HTERT RPE-1 (cell line): ENCODE results near the gene FUT8.
"Not testable (repeated sequence)": the region's sequence is repeated elsewhere in the genome, so short reads cannot be mapped to it uniquely, and the experiment has no call there.

ENCODE experiments used
- in situ Hi-C: fragments of 300-500 bp; cut with MboI; formaldehyde crosslinking; loops from 4 replicates; pipeline ENCODE4 v1.14.3; 2020; ENCODE audit warnings: low sequenced_read_pairs

FUT8 gene

DNA sequence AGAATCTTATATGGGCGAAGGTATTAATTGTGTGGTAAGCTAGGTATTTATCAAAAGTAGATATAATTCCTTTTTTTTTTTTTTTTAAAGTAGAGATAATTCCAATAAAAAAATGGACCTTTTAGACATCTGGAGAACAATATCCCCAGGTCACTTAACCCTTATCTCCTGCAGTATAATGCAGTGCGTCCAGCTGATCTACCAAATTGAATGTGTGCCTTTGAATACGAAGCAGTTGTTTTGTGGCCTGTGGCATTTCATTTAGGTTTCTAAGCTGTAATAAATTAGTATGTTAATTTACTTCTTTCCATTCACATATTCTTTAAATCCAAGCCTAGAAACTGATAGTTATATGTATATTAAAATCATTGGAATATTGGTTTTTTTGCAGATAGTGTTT, 3.1 kb downstream of the FUT8 start:
- in situ Hi-C loops, result no loop called here

DNA sequence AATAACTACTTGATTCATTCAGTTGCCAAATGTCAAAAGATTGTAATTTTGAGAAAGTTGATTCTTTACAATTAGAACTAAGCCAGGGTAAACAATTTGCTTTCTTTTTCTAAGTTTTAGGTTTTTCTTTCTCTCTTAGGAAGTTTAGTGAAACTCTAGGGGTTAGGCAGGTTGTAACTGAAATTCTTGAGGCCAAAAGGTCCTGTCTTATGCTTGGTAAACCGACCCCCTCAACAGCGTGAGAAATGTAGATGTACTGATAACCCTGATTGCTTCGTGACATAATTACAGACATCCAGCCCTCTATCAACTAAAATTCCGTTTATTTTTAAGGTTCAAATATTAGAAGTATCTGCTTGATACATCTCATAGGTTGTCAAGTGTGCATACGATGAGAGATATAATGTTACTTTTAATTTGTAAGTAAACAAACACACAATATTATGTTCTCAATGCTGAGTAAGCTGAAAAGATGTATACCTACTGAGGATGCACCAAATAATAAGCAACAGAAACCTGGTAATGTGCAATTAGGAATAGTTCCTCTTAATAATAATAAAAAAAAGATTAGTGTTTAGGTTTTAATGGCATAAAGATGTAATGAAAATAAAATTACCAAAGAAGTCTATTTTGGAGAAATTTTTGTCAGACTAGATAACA, 7.2 kb downstream of the FUT8 start:
- in situ Hi-C loops, result no loop called here

DNA sequence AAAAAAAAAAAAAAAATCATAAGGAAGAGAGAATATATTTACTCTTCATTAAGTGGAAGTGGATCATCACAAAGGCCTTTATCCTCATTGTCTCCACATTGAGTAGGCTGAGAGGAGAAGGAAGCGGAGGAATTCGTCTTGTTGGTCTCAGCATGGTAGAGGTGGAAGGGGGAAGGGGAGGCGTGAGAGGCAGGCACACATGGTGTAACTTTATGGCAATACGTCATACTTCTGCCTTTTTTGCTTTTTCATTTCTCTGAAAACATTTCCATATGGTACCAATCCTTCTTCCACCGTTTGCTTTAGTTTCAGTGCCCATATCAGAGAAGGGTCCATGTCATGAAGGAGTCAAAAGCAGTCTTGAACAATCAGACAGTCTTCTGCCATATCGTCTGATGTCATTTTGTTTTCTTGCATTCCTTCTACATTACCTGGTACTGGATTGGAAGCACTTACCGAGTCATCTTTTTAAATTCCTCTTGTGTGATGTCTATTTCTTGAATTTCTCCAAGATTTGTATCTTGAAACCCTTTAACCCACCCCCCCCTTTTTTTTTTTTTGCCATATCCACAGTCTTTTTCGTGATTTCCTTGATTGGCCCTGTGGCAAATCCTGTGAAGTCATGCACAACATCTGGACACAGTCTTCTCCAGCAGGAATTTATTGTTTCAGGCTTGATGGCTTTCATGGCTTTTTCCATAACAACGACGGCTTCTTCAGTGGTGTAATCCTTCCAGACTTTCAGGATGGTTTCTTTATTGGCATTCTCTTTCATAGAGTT, 8.9 kb downstream of the FUT8 start:
- in situ Hi-C loops, result no loop called here

DNA sequence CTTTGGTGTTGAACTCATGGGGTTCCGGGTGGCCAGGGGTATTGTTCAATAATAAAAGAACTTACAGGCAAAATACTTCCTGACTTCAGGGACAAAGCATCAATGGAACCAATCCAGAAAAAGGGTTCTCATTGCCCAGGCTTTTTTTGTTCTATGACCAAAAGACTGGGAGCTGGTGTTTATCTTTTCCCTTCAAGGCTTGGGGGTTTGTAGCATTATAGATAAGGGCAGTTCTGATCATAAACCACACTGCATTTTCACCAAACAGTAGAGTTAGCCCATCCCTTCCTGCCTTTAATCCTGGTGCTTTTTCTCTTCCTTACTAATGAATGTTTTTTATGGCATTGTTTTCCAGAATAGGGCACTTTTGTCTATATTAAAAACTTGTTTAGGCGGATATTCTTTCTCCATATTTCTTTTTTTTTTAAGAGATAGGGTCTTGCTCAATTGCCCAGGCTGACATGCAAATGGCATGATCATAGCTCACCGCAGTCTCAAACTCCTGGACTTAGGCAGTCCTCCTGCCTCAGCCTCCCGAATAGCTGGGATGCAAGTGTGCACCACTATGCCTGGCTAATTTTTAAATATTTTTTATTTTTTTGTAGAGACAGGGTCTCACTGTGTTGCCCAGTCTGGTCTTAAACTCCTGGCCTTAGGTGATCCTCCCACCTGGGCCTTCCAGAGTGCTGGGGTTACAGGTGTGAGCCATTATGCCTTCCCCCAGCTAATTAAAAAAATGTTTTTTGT, 9.7 kb downstream of the FUT8 start:
- in situ Hi-C loops, result no loop called here

DNA sequence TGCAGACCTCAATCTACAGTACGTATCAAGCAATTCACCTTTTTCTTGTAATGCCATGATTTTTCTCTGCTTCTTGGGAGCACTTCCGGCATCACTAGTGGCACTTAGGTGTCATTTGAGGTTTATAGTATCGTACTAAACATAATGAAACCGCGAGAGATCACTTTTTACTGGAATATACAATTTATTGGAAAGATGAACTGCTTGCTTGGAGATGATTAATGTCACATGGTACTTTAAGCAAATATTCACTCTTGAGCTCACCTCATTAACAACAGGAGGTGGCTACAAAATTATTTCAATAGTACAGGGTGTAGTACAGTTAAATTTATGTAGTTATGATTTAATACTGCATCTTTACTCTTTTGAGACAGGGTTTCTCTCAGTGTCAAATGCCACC, 11.5 kb downstream of the FUT8 start:
- in situ Hi-C loops, result no loop called here

DNA sequence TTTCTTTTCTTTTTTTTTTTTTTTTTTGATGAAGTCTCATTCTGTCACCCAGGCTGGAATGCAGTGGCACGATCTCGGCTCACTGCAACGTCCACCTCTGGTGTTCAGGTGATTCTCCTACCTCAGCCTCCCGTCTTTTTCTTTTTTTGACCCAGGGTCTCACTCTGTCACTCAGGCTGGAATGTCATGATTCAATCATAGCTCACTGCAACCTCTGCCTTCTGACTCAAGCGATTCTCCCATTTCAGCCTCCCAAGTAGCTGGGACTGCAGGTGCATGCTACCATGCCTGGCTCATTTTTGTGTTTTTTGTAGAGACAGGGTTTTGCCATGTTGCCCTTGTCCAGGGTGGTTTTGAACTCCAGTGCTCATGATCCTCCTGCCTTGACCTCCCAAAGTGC, 12.0 kb downstream of the FUT8 start:
- in situ Hi-C loops, result no loop called here

DNA sequence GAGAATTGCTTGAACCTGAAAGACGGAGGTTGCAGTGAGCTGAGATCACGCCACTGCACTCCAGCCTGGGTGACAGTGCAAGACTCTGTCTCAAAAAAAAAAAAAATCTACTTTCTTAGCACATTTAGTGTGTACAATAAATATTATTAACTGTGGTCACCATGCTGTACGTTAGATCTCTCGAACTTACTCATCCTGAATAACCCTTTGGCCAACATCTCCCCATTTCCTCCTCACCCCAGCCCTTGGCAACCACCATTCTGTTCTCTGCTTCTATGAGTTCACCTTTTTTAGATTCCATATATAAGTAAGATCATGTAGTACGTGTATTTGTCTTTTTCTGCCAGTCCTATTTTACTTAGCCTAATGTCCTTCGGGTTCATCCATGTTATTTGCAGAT, 13.4 kb downstream of the FUT8 start:
- in situ Hi-C loops, result no loop called here

DNA sequence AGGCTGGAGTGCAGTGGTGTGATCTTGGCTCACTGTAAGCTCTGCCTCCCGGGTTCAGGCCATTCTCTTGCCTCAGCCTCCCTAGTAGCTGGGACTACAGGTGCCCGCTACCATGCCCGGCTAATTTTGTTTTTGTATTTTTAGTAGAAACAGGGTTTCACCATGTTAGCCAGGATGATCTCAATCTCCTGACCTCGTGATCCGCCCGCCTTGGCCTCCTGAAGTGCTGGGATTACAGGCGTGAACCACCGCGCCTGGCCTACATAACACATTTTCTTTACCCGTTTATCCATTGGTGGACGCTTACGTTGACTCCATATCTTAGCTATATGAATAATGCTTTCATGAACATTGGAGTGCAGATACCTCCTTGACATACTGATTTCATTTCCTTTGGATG, 14.4 kb downstream of the FUT8 start:
- in situ Hi-C loops, result not testable (repeated sequence)

DNA sequence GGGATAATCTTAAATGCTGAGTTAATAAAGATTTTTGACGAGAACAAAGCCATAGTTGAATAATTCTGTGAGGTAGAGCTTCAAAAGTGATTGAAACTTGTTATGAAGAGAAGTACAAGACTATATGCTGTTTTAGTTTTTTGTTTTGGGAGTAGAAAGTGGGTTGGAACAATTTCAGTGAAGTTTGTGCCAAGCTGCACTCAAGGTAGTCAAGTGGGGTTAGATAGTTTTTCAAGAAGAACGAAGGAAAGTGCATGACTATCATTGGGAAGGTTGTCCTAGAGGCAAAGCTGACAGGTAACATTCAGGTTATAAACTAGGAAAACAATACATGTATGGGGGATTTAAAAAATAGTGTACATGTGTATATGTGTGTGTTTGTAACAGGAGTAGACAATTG, 16.2 kb downstream of the FUT8 start:
- in situ Hi-C loops, result no loop called here

DNA sequence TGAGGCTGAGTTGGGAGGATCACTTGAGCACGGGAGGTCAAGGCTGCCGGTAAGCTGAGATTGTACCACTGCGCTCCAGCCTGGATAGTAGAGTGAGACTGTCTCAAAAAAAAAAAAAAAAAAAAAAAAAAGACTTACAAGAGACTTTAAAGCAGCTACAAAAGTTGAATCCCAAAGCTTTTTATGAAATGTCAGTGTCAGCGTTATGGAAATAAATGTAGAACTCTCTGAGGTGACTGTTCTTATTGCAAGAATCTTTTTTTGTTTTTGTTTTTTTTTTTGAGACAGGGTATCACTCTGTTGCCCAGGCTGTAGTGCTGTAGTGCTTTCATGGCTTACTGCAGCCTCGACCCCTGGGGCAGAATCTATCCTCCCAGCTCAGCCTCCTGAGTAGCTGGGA, 17.2 kb downstream of the FUT8 start:
- in situ Hi-C loops, result no loop called here

DNA sequence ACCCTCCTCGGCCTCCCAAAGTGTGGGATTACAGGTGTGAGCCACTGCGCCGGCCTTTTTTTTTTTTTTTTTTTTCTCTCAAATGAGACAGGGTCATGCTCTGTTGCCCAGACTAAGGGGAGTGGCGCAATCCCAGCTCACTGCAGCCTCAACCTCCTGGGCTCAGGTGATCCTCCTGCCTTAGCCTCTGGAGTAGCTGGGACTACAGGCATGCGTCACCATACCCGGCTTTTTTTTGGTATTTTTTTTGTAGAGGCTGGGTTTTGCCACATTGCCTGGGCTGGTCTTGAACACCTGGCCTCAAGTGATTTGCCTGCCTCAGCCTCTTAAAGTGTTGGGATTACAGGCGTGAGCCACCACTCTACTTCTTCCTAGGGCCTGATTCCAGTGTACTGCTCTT, 18.7 kb downstream of the FUT8 start:
- in situ Hi-C loops, result no loop called here

DNA sequence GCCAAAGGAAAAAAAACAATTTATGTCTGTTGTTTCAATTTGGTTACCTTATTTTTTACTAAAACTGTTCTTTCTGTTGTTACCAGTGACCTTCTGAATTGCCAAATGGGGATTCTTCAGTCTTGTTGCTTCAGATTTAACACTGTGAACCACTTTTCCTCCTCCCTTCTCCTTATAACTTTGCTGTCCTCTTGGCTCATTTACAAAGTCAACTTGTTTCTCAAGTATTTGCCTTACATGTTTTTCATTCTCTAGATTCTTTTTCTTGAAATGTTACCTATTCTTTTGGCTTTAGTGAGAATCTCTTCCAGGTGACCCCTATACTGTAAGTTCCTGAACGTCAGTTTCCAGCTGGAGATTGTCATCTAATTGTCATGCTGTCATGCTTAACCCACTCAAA, 19.4 kb downstream of the FUT8 start:
- in situ Hi-C loops, result no loop called here

DNA sequence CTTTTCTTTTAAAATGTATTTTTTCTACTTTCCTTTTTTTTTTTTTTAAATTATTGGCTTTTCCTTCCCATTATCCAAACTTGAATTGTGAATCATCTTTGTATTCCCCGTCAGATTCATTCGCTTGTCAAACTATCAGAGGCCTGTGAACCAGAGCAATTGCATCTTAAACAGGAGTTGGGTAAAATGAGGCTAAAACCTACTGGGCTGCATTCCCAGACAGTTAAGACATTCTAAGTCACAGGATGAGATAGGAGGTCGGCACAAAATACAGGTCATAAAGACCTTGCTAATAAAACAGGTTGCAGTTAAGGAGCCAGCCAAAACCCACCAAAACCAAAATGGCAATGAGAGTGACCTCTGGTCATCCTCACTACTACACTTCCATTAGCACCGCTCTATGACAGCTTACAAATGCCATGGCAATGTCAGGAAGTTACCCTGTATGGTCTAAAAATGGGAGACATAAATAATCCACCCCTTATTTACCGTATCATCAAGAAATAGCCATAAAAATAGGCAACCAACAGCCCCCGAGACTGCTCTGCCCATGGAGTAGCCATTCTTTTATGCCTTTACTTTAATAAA, 19.9 kb downstream of the FUT8 start:
- in situ Hi-C loops, result no loop called here

DNA sequence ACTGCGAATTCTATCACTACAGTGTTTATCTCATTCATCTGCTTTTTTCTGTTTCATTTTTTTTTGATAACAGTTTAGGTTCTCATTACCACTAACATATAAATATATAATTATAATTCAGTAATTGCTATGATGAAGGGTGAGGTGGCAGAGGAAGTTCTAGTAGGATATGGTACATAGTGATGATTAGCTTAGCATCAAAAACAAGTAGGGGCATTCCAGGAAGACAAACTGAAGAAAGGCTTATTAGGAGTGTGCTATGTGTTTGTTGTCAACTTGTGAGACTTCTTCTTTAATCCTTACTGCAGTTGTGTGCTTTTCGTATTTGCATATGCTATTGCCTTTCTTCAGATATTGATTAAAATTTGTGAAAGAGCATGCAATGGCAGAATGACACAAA, 20.6 kb downstream of the FUT8 start:
- in situ Hi-C loops, result no loop called here

DNA sequence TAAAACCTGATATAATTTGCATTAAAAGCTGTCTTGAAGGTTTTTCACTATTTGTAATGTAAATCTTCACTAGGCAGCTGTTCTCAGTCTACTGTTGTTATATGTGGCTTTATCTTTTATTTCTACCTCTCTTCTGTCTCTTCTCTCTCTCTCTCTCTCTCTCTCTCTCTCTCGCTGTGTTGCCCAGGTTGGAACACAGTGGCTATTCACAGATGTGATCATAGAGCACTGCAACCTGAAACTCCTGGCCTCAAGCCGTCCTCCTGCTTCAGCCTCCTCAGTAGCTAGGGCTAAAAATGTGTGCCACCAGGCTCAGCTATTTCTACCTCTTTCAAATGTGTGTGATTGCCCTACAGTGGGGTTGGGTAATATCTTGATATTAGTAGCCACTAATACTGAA, 21.1 kb downstream of the FUT8 start:
- in situ Hi-C loops, result no loop called here

DNA sequence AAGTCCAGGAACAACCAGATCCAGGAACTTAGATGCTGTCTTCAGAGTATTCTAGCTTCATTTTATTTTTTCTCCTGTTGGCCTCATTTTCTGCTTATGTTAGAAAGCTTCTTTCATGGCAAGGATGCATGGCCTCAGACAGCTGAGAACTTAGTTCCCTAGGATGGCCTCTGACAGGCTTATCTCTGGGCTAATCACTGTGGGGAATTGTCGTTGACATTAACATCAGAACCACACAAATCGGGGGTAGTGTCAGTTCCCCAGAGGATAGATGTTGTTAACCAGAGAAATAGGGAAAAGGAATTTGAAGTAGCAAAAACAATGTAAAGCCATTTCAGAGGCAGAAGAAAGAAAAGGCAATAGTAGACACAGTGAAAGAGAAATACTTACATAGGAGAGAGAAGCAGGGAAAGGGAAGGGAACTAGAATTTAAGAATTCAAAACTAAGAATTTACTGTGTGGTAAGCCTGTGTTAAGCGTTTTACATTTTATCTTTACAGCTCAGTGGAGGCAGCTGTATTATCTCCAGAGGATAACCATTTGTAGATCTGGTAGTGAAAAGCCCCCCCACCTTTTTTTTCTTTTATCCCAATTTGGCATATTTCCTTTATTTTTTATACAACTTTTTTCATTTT, 21.8 kb downstream of the FUT8 start:
- in situ Hi-C loops, result no loop called here

DNA sequence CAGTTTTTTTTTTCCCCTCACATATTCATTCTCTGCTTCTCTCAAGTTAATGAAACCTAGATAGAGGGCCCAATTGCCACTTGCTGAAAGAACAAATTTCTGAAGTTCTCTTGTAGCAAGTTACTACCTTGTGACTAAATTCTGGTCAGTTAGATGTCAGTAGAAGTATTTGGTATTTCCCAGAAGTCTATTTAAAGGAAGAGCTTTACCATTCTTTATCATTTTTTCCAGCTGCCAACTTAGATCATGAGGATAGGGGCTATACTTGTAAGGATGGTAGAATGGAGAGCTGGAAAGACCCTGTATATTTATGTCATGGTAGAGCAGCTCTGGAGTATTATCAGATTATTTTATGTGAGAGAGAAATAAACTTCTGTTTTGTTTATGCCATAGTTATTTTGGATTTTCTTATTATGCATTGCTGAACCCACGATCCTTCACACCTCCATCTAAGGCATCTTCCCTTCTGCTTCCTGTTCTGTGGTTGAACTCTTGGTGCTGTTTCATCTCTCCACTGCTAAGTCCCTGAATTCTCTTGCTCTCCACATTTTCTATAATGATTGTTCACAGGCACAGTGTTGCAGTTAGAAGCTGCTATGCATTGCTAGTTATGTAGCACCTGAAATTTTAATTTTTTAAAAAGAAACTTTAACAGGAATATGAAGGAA, 25.9 kb downstream of the FUT8 start:
- in situ Hi-C loops, result no loop called here

DNA sequence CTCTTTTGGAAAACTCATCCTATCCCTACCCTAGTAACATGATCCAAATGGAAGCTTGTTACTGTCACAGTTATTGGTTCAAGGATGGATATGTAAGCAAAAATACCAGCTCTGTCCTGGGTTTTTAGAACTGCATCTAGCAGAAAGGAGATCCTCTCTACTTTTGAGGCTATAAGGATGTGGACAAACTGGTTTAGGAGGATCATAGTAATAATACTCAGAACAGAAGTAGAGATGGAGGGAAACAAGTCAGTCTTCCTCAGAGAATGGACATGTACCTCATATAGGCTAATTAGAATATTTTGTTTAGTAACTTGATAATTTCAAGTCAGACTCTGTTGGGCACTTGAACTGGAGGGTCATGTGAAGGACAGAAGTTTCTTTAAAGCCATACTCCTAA, 26.6 kb downstream of the FUT8 start:
- in situ Hi-C loops, result no loop called here

DNA sequence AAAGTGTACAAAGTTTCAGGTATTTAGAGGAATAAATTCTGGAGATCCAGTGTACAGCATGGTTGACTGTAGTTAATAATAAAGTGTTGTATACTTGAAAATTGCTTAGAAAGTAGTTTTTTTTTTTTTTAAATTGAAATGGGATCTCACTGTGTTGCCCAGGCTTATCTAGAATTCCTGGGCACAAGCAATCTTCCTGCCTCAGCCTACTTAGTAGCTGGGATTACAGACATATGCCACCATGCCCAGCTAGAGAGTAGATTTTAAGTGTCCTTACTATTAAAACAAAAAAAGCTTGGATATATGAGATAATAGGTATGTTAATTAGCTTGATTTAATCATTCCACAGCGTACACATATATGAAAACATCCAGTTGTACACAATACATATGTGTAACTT, 27.7 kb downstream of the FUT8 start:
- in situ Hi-C loops, result no loop called here

DNA sequence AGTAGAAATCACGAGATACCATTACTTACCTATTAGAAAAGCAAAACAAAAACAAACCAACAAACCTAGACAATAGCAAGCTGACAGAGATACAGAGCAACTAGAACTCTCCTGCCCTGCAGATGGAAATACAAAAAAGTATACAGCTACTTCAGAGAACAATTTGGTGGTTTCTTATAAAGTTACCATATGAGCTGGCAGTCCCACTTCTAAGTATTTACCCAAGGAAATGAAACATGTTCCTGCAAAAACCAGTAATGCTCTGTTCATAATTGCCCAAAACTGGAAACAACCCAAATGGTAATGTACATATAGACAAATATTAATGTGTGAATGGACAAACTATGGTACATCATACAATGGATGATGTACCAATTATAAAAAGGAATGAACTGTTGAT, 31.7 kb downstream of the FUT8 start:
- in situ Hi-C loops, result no loop called here

DNA sequence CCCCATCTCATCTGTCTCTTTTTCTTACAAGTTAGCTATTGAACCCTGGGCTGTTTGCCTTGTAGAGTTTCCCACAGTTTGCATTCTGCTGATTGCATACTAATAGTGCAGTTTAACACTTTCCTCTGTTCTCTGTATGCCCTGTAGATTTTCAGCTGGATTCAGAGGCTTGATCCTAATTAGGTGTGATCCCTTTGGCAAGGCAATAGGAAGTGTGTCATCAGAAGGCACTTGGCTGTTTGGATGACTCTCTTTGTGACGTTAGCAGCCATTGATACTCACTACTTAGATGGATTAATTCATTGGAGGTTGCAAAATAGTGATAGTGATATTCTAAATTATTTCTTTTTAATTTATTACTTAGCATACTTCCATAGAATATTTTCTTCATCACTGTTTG, 33.6 kb downstream of the FUT8 start:
- in situ Hi-C loops, result no loop called here
